K562 (cell line): ENCODE results near the gene GRIA4. TPM values are rescaled to one million over a fixed set of nuclear protein-coding genes. Genes with fewer than 3 reads are reported as not detected.

Experiments used
- EWSR1 ChIP-seq: fragments of 450-650 bp; IDR thresholded peaks from 2 replicates; pipeline ENCODE4 v1.6.1; 2018; ENCODE audit warnings: borderline replicate concordance, mild to moderate bottlenecking, low read depth, moderate library complexity; ENCODE audit not compliant: partially characterized antibody
- FOXO4 ChIP-seq: fragments of 450-650 bp; formaldehyde crosslinking; IDR thresholded peaks from 2 replicates; pipeline ENCODE4 v1.4.0; 2020; ENCODE audit warnings: mild to moderate bottlenecking, moderate library complexity
- STAT6 ChIP-seq: sonication (generic); formaldehyde crosslinking; IDR thresholded peaks from 2 replicates; pipeline ENCODE4 v1.8.1; 2023; ENCODE audit warnings: mild to moderate bottlenecking, missing genetic modification reagents
- TFAM ChIP-seq: fragments of 250-450 bp; sonication (Bioruptor Pico); conservative IDR thresholded peaks from 2 replicates; pipeline ENCODE4 v1.5.0; 2021; ENCODE audit warnings: mild to moderate bottlenecking, moderate library complexity
- ZNF384 ChIP-seq: IDR thresholded peaks from 2 replicates; pipeline ENCODE4 v1.6.1; 2012; ENCODE audit warnings: low read depth, low read length, improper control_type of control experiment
- polyA plus RNA-seq, 8 experiments: library from polyadenylated mRNA; depleted of rRNA in 4 of 8; stranded (reverse) in 5 of 8; unstranded in 3 of 8; fragments of >200 nt; fragmentation: Nextera tagmentation in 2 of 8; fragmentation: Illumina TruSeq in 1 of 8; extraction: Ambion mirVana in 2 of 8; extraction: Trizol in 1 of 8; gene quantifications; 2 replicates each; pipeline versions ENCODE4 v1.2.1 to v1.2.3, GENCODE V29; 2011 to 2014; ENCODE audit warnings: inconsistent platforms in 1 of 8, missing spikeins in 1 of 8
- total RNA-seq, 7 experiments: library from RNA; depleted of rRNA in 6 of 7; stranded (reverse); fragments of >200 nt in 6 of 7; fragmentation: Illumina TruSeq in 2 of 7; extraction: Trizol in 2 of 7; gene quantifications; 2 replicates each; pipeline versions ENCODE4 v1.2.1 to v1.2.3, GENCODE V29; 2011 to 2021; ENCODE audit warnings: low replicate concordance in 1 of 7
- TF ChIP-seq, protein P1 (sequence below), 2 experiments: fragments of 450-650 bp in 1 of 2; sonication (generic) in 1 of 2; formaldehyde crosslinking in 1 of 2; IDR thresholded peaks; 2 replicates each; pipeline versions ENCODE4 v1.7.1 to v1.9.0; 2016 to 2022; ENCODE audit warnings: inconsistent platforms in 1 of 2, mild to moderate bottlenecking in 1 of 2, missing genetic modification reagents in 1 of 2
- TF ChIP-seq, protein P2 (sequence below): fragments of 250-450 bp; sonication (Bioruptor Pico); IDR thresholded peaks from 2 replicates; pipeline ENCODE4 v1.4.0; 2020

Gene GRIA4
- total and polyA plus RNA-seq, 9 of the 15 experiments (the other 6 are each of a cell fraction or from before 2014, with no cell fraction given), result not detected

DNA sequence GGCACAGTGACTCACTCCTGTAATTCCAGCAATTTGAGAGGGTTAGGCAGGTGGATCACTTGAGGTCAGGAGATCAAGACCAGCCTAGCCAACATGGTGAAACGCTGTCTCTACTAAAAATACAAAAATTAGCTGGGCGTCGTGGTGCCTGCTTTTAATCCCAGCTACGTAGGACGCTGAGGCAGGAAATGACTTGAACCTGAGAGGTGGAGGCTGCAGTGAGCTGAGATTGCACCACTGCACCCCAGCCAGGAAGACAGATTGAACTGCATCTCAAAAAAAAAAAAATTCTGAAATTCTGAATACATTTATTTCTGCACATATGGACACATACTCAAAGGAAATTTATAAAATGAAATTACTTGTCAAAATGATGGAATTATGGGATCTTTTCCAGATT lies 103.2 kb downstream of the GRIA4 start (continued):
- TF ChIP-seq, protein P1, sequence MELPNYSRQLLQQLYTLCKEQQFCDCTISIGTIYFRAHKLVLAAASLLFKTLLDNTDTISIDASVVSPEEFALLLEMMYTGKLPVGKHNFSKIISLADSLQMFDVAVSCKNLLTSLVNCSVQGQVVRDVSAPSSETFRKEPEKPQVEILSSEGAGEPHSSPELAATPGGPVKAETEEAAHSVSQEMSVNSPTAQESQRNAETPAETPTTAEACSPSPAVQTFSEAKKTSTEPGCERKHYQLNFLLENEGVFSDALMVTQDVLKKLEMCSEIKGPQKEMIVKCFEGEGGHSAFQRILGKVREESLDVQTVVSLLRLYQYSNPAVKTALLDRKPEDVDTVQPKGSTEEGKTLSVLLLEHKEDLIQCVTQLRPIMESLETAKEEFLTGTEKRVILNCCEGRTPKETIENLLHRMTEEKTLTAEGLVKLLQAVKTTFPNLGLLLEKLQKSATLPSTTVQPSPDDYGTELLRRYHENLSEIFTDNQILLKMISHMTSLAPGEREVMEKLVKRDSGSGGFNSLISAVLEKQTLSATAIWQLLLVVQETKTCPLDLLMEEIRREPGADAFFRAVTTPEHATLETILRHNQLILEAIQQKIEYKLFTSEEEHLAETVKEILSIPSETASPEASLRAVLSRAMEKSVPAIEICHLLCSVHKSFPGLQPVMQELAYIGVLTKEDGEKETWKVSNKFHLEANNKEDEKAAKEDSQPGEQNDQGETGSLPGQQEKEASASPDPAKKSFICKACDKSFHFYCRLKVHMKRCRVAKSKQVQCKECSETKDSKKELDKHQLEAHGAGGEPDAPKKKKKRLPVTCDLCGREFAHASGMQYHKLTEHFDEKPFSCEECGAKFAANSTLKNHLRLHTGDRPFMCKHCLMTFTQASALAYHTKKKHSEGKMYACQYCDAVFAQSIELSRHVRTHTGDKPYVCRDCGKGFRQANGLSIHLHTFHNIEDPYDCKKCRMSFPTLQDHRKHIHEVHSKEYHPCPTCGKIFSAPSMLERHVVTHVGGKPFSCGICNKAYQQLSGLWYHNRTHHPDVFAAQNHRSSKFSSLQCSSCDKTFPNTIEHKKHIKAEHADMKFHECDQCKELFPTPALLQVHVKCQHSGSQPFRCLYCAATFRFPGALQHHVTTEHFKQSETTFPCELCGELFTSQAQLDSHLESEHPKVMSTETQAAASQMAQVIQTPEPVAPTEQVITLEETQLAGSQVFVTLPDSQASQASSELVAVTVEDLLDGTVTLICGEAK (IDR thresholded peaks at IDR 0.05), result no peak
- TF ChIP-seq, protein P1 (CRISPR knock-in tag; IDR thresholded peaks at IDR 0.05), result no peak
- TF ChIP-seq TFAM (CRISPR knock-in tag), result no peak
- TF ChIP-seq FOXO4 (CRISPR knock-in tag), result no peak
- no peak for TF ChIP-seq ZNF384
- TF ChIP-seq EWSR1, result no peak
- TF ChIP-seq, protein P2, sequence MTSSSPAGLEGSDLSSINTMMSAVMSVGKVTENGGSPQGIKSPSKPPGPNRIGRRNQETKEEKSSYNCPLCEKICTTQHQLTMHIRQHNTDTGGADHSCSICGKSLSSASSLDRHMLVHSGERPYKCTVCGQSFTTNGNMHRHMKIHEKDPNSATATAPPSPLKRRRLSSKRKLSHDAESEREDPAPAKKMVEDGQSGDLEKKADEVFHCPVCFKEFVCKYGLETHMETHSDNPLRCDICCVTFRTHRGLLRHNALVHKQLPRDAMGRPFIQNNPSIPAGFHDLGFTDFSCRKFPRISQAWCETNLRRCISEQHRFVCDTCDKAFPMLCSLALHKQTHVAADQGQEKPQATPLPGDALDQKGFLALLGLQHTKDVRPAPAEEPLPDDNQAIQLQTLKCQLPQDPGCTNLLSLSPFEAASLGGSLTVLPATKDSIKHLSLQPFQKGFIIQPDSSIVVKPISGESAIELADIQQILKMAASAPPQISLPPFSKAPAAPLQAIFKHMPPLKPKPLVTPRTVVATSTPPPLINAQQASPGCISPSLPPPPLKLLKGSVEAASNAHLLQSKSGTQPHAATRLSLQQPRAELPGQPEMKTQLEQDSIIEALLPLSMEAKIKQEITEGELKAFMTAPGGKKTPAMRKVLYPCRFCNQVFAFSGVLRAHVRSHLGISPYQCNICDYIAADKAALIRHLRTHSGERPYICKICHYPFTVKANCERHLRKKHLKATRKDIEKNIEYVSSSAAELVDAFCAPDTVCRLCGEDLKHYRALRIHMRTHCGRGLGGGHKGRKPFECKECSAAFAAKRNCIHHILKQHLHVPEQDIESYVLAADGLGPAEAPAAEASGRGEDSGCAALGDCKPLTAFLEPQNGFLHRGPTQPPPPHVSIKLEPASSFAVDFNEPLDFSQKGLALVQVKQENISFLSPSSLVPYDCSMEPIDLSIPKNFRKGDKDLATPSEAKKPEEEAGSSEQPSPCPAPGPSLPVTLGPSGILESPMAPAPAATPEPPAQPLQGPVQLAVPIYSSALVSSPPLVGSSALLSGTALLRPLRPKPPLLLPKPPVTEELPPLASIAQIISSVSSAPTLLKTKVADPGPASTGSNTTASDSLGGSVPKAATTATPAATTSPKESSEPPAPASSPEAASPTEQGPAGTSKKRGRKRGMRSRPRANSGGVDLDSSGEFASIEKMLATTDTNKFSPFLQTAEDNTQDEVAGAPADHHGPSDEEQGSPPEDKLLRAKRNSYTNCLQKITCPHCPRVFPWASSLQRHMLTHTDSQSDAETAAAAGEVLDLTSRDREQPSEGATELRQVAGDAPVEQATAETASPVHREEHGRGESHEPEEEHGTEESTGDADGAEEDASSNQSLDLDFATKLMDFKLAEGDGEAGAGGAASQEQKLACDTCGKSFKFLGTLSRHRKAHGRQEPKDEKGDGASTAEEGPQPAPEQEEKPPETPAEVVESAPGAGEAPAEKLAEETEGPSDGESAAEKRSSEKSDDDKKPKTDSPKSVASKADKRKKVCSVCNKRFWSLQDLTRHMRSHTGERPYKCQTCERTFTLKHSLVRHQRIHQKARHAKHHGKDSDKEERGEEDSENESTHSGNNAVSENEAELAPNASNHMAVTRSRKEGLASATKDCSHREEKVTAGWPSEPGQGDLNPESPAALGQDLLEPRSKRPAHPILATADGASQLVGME (CRISPR knock-in tag), result no peak
- TF ChIP-seq STAT6 (CRISPR knock-in tag), result no peak
